Thyroid gland (tissue), 4 donors: ENCODE results near the gene SHROOM3. TPM values are rescaled to one million over a fixed set of nuclear protein-coding genes. Genes with fewer than 3 reads are reported as not detected.

Experiments
- DNase-seq, 2 donors: peaks; one replicate each; pipeline ENCODE4 v3.0.0-alpha.2; 2019
- H3K27ac ChIP-seq, 3 donors: fragments of 200-600 bp; sonication (generic); 1 replicate in 2 of 3; 2 replicates in 1 of 3; pipeline ENCODE4 v1.5.1; 2016 to 2019; ENCODE audit warnings: mild to moderate bottlenecking in 1 of 3, moderate library complexity in 1 of 3
- H3K27me3 ChIP-seq: fragments of 200-600 bp; sonication (generic); one replicate; pipeline ENCODE4 v1.5.1; 2019
- H3K36me3 ChIP-seq, 2 donors: fragments of 200-600 bp; sonication (generic); one replicate each; pipeline ENCODE4 v1.5.1; 2016 to 2019
- H3K4me1 ChIP-seq, 2 donors: fragments of 200-600 bp; sonication (generic); one replicate each; pipeline ENCODE4 v1.5.1; 2017 to 2019
- H3K4me3 ChIP-seq, 3 donors: fragments of 200-600 bp; sonication (generic); replicated peaks in 1 of 3; 1 replicate in 2 of 3; 2 replicates in 1 of 3; pipeline ENCODE4 v1.5.1; 2016; ENCODE audit warnings: mild to moderate bottlenecking in 1 of 3
- H3K9me3 ChIP-seq: fragments of 200-600 bp; sonication (generic); one replicate; pipeline ENCODE4 v1.5.1; 2017
- POLR2A ChIP-seq, 2 donors: fragments of 450-650 bp; IDR thresholded peaks; one replicate each; pipeline ENCODE4 v1.6.1; 2017; ENCODE audit warnings: antibody characterized with exemption in 2 of 2, mild to moderate bottlenecking in 2 of 2, moderate library complexity in 1 of 2
- WGBS, 2 donors: methylation state at CpG; one replicate each; pipeline ENCODE4 v1.1.5; 2017; 5-methylcytosine and 5-hydroxymethylcytosine counted together
- intact Hi-C: fragments of 100-400 bp; cut with DNase I; formaldehyde crosslinking; loops from one replicate; pipeline ENCODE4 v1.15.1; 2023
- total RNA-seq, 4 donors: library from RNA; depleted of rRNA; stranded (reverse); fragments of >200 nt; gene quantifications; one replicate each; pipeline ENCODE4 v1.2.3, GENCODE V29; 2016
- TF ChIP-seq, protein P1 (sequence below), 6 experiments: fragments of 200-600 bp in 3 of 6; fragments of 450-650 bp in 3 of 6; sonication (generic) in 3 of 6; IDR thresholded peaks; one replicate each; pipeline ENCODE4 v1.5.1; 2016 to 2019; ENCODE audit warnings: antibody characterized with exemption in 6 of 6, mild to moderate bottlenecking in 2 of 6, inconsistent platforms in 1 of 6, moderate library complexity in 1 of 6

SHROOM3 gene
- total RNA-seq, 4 donors from 2014 or later: 41.7 to 77.8 (median 62.0) TPM

DNA sequence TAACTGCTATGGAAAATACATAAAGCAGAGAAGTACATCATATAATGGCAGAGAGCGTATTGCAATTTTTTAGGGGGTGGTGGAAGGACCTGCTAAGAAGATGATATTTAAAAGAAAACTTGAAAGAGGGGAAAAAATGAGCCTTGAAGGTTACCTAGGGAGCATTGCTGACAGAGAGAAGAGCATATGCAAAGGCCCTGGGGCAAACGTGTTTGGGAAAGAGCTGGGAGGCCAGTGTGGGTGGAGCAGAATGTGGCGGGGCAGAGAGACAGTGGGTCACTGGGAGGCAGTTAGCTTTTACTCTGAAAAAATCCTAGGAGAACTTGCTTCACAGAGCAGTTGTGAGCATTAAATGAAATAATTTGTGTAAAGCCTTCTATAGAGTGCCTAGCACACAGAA is 157.0 kb downstream of the SHROOM3 start:
- intact Hi-C loops: no loop called here

DNA sequence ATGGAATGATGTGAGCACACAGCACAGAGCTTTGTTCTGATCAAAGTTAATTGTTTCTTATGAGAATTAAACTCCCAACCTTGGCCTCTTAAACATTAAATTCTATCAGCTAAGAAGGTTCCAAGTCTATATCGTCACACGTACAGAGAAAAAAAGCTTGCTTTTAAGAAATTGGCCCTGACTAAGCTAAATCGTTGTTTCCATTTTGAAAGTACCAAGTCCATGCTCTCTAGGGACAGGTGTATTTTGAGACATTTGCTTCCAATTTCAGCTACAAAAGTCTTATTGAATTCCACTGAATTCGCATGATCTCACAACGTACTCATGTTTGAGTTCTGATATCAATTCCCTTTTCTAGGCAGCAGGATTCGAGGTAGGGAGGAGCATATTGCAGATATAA is 157.4 kb downstream of the SHROOM3 start:
- Histone ChIP-seq H3K27me3 (no peaks in the 10 kb centered on the region), H3K4me1 (peaks cover 34 to 37% of the 10 kb centered on the region in 2 donors), H3K4me3 (no peak overlapping the region), H3K9me3 (no peaks in the 10 kb centered on the region), H3K36me3 (no peaks in the 10 kb centered on the region), H3K27ac (no peak overlapping the region)
- intact Hi-C loops: no loop called here
- no peak for DNase-seq
- TF ChIP-seq, protein P1, sequence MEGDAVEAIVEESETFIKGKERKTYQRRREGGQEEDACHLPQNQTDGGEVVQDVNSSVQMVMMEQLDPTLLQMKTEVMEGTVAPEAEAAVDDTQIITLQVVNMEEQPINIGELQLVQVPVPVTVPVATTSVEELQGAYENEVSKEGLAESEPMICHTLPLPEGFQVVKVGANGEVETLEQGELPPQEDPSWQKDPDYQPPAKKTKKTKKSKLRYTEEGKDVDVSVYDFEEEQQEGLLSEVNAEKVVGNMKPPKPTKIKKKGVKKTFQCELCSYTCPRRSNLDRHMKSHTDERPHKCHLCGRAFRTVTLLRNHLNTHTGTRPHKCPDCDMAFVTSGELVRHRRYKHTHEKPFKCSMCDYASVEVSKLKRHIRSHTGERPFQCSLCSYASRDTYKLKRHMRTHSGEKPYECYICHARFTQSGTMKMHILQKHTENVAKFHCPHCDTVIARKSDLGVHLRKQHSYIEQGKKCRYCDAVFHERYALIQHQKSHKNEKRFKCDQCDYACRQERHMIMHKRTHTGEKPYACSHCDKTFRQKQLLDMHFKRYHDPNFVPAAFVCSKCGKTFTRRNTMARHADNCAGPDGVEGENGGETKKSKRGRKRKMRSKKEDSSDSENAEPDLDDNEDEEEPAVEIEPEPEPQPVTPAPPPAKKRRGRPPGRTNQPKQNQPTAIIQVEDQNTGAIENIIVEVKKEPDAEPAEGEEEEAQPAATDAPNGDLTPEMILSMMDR (IDR thresholded peaks at IDR 0.05): no peak
- TF ChIP-seq POLR2A (IDR thresholded peaks at IDR 0.05): no peak
- 84 to 88% methylated on average over 6 of the region's 6 CpGs for WGBS, 2 donors

More for the DNA sequence above, 157.0 kb downstream of the SHROOM3 start:
- no peak for TF ChIP-seq POLR2A (IDR thresholded peaks at IDR 0.05)
- TF ChIP-seq, protein P1 (IDR thresholded peaks at IDR 0.05): no peak
- no peak overlapping the region for H3K27ac ChIP-seq
- no peaks in the 10 kb centered on the region for H3K27me3 ChIP-seq
- H3K9me3 ChIP-seq: no peaks in the 10 kb centered on the region
- no peaks in the 10 kb centered on the region for H3K36me3 ChIP-seq
- peaks cover 39 to 42% of the 10 kb centered on the region in 2 donors for H3K4me1 ChIP-seq
- no peak for DNase-seq
- 91 to 93% methylated on average over 3 of the region's 3 CpGs for WGBS, 2 donors
- H3K4me3 ChIP-seq: no peak overlapping the region

DNA sequence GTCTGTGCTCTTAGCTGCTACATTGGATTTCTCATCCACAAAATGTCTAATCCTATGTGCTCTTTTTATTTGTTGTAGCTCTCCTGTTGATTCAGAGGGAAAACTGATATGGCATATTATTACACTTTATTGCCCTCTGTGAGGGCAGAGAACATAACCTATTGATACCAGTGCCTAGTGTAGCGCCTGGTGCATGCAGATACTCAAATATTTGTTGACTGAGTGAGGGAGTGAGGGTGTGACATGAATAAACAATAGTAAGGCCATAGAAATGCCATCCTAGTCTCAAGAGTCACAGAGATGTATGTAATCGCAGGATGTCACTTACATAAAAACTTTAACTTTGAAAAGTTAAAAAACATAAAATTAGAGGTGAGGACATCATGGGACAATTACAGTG is 159.1 kb downstream of the SHROOM3 start:
- peaks cover 21 to 22% of the 10 kb centered on the region in 2 donors for H3K4me1 ChIP-seq
- 96 to 98% methylated on average over 2 of the region's 2 CpGs for WGBS, 2 donors
- H3K27me3 ChIP-seq: no peaks in the 10 kb centered on the region
- no peaks in the 10 kb centered on the region for H3K36me3 ChIP-seq
- TF ChIP-seq POLR2A (IDR thresholded peaks at IDR 0.05): no peak
- TF ChIP-seq, protein P1 (IDR thresholded peaks at IDR 0.05): no peak
- no peaks in the 10 kb centered on the region for H3K9me3 ChIP-seq
- H3K27ac ChIP-seq: no peak overlapping the region
- DNase-seq: no peak
- intact Hi-C loops: no loop called here
- H3K4me3 ChIP-seq: no peak overlapping the region

DNA sequence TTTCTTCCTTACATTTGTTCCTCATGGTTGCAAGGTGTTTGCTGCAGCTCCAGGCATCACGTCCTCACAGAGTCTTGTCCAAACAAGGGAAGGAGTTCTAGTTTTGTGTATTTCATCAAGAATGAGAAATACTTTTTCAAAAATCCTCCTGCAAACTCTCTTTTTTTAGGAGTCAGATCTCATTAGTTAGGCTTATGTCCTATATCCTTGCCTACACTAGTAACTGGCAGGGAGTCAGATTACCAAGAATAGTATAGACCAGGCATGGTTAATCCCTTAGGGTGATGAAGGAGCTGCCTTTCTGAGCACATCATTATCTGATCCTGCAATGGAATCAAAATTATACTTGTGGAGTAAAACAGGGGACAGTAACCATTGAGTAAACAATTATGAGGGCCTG is 160.4 kb downstream of the SHROOM3 start:
- 93 to 98% methylated on average over 1 of the region's 1 CpG for WGBS, 2 donors
- intact Hi-C loops: no loop called here
- no peak overlapping the region for H3K4me3 ChIP-seq
- no peaks in the 10 kb centered on the region for H3K9me3 ChIP-seq
- no peaks in the 10 kb centered on the region for H3K36me3 ChIP-seq
- no peaks in the 10 kb centered on the region for H3K27me3 ChIP-seq
- TF ChIP-seq, protein P1 (IDR thresholded peaks at IDR 0.05): no peak
- TF ChIP-seq POLR2A (IDR thresholded peaks at IDR 0.05): no peak
- H3K27ac ChIP-seq: no peak overlapping the region
- DNase-seq: no peak
- H3K4me1 ChIP-seq: peaks cover 9 to 13% of the 10 kb centered on the region in 2 donors

DNA sequence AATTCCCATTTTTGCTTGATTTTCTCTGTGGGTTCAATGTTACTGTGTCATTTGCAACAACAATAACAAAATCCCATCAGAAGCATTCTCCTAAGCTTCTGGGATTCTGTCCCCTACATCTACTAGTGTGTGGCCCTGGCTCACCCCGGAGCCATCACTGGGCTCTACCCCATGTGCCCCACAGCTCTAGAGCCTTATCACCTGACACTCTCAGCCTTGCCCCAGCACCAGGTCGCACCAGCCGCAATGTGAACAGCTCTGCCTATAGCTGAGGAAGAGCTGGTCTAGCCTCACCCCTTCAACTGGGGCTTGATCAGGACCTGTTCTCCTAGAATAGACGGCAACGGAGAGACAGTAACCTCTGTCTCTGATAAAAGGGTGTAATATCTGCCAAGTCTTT is 161.7 kb downstream of the SHROOM3 start:
- Histone ChIP-seq H3K27me3 (no peaks in the 10 kb centered on the region), H3K36me3 (no peaks in the 10 kb centered on the region), H3K9me3 (no peaks in the 10 kb centered on the region), H3K4me3 (no peak overlapping the region), H3K4me1 (peaks cover 7 to 10% of the 10 kb centered on the region in 2 donors), H3K27ac (no peak overlapping the region)
- no peak for TF ChIP-seq POLR2A (IDR thresholded peaks at IDR 0.05)
- TF ChIP-seq, protein P1 (IDR thresholded peaks at IDR 0.05): no peak
- 98 to 99% methylated on average over 5 of the region's 5 CpGs for WGBS, 2 donors
- no peak for DNase-seq
- intact Hi-C loops: no loop called here
